ENCODE measurements around the gene C6orf136. TPM values are rescaled to one million over a fixed set of nuclear protein-coding genes. Genes with fewer than 3 reads are reported as not detected.

The C6orf136 gene
- total and polyA plus RNA-seq, 9 of the 15 experiments (the other 6 are each of a cell fraction or from before 2014, with no cell fraction given), result 14.1 to 63.1 (median 18.4) TPM

GRCh38 chr6:30612687-30613248, 34.2 kb upstream of the C6orf136 start (continued):
- TF ChIP-seq STAT5B (CRISPR knock-in tag; IDR thresholded peaks at IDR 0.05) (no peak), POLR2AphosphoS2 (IDR thresholded peaks at IDR 0.05; ENCODE audit: low read length) (peak; percentile 12; the same call in 1 of the 2 replicates), ZNF57 (CRISPR knock-in tag; IDR thresholded peaks at IDR 0.05) (no peak), EP300 (IDR thresholded peaks at IDR 0.05; ENCODE audit: low read length) (no peak), ZNF830 (CRISPR knock-in tag; IDR thresholded peaks at IDR 0.05) (0 out of 2 replicates have a peak, but pooled peaks have one; percentile 64), ZNF133 (CRISPR knock-in tag; IDR thresholded peaks at IDR 0.05) (no peak), MCM2 (IDR thresholded peaks at IDR 0.05; ENCODE audit: low read depth) (no peak)
- TF ChIP-seq, protein P1, sequence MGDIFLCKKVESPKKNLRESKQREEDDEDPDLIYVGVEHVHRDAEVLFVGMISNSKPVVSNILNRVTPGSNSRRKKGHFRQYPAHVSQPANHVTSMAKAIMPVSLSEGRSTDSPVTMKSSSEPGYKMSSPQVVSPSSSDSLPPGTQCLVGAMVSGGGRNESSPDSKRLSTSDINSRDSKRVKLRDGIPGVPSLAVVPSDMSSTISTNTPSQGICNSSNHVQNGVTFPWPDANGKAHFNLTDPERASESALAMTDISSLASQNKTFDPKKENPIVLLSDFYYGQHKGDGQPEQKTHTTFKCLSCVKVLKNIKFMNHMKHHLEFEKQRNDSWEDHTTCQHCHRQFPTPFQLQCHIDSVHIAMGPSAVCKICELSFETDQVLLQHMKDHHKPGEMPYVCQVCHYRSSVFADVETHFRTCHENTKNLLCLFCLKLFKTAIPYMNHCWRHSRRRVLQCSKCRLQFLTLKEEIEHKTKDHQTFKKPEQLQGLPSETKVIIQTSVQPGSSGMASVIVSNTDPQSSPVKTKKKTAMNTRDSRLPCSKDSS (IDR thresholded peaks at IDR 0.05; ENCODE audit: low read depth, partially characterized antibody), result no peak
- TF ChIP-seq, protein P2, sequence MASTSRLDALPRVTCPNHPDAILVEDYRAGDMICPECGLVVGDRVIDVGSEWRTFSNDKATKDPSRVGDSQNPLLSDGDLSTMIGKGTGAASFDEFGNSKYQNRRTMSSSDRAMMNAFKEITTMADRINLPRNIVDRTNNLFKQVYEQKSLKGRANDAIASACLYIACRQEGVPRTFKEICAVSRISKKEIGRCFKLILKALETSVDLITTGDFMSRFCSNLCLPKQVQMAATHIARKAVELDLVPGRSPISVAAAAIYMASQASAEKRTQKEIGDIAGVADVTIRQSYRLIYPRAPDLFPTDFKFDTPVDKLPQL (IDR thresholded peaks at IDR 0.05; ENCODE audit: extremely low read depth, insufficient read length), result no peak

All from K562 (cell line).